PC-9 (cell line): Measurements from ENCODE around the gene CTNND2. TPM values are rescaled to one million over a fixed set of nuclear protein-coding genes. Genes with fewer than 3 reads are reported as not detected.

ENCODE experiments used
- BruUV-seq: library from RNA; stranded (reverse); fragments of 400-500 nt; replicated peaks from 2 replicates; lab custom pipeline; 2021; lab: Mats Ljungman, UMichigan
- CTCF ChIA-PET: fragments of 300-600 bp; sonication (Branson Sonifier 250); formaldehyde crosslinking; loops from one replicate; lab custom pipeline; 2022; ENCODE audit warnings: antibody characterized with exemption; lab: Charles Lee
- POLR2A ChIA-PET: fragments of 300-600 bp; sonication (Branson Sonifier 250); formaldehyde crosslinking; loops from one replicate; lab custom pipeline; 2022; ENCODE audit warnings: antibody characterized with exemption; ENCODE audit not compliant: unreplicated experiment; lab: Charles Lee
- DNase-seq, 2 experiments: peaks; one replicate each; pipeline versions ENCODE4 v3.0.0 to v3.0.0-alpha.2; 2015 to 2022; ENCODE audit warnings: mixed read lengths in 1 of 2
- H2AFZ ChIP-seq: fragments of 200-600 bp; sonication (generic); 2 replicates; pipeline ENCODE4 v1.8.1; 2017; ENCODE audit warnings: antibody characterized with exemption
- H3F3A ChIP-seq: fragments of 200-600 bp; sonication (generic); 2 replicates; pipeline ENCODE4 v1.8.1; 2017; ENCODE audit warnings: antibody characterized with exemption, mild to moderate bottlenecking, low read depth; ENCODE audit not compliant: insufficient read depth
- H3K27ac ChIP-seq: fragments of 200-600 bp; sonication (generic); 2 replicates; pipeline ENCODE4 v1.6.1; 2016; ENCODE audit warnings: mixed run types
- H3K27me3 ChIP-seq: fragments of 200-600 bp; sonication (generic); 2 replicates; pipeline ENCODE4 v1.6.1; 2016; ENCODE audit warnings: low read depth, mixed run types; ENCODE audit not compliant: insufficient read depth
- H3K36me3 ChIP-seq: fragments of 200-600 bp; sonication (generic); 2 replicates; pipeline ENCODE4 v1.6.1; 2016; ENCODE audit warnings: low read depth, mixed run types
- H3K4me1 ChIP-seq: fragments of 200-600 bp; sonication (generic); replicated peaks from 2 replicates; pipeline ENCODE4 v1.6.1; 2016; ENCODE audit warnings: mixed run types; ENCODE audit not compliant: insufficient read depth
- H3K4me2 ChIP-seq: fragments of 200-600 bp; sonication (generic); 2 replicates; pipeline ENCODE4 v1.6.1; 2017; ENCODE audit warnings: mixed run types
- H3K4me3 ChIP-seq: fragments of 200-600 bp; sonication (generic); 2 replicates; pipeline ENCODE4 v1.6.1; 2016; ENCODE audit warnings: mixed run types
- H3K79me2 ChIP-seq: fragments of 200-600 bp; sonication (generic); 2 replicates; pipeline ENCODE4 v1.6.1; 2017; ENCODE audit warnings: low read depth, mixed run types
- H3K9me2 ChIP-seq: fragments of 200-600 bp; sonication (generic); 2 replicates; pipeline ENCODE4 v1.8.1; 2017; ENCODE audit warnings: mild to moderate bottlenecking; ENCODE audit not compliant: insufficient read depth
- H3K9me3 ChIP-seq: fragments of 200-600 bp; sonication (generic); 2 replicates; pipeline ENCODE4 v1.8.1; 2016; ENCODE audit warnings: low read depth; ENCODE audit not compliant: insufficient read depth
- H4K20me1 ChIP-seq: fragments of 200-600 bp; sonication (generic); 2 replicates; pipeline ENCODE4 v1.8.1; 2017; ENCODE audit not compliant: insufficient read depth
- EZH2 ChIP-seq: fragments of 200-600 bp; sonication (generic); IDR thresholded peaks from 2 replicates; pipeline ENCODE4 v1.8.0; 2017; ENCODE audit warnings: antibody characterized with exemption, low read depth
- intact Hi-C: fragments of 100-400 bp; cut with micrococcal nuclease; formaldehyde crosslinking; loops from one replicate; pipeline ENCODE4 v1.10.0; 2022; ENCODE audit not compliant: unreplicated experiment
- total RNA-seq: library from RNA; stranded (reverse); gene quantifications from 2 replicates; pipeline ENCODE4 v1.2.3, GENCODE V29; 2021
- TF ChIP-seq, protein P1 (sequence below): fragments of 200-600 bp; sonication (generic); conservative IDR thresholded peaks from 2 replicates; pipeline ENCODE4 v1.6.1; 2017; ENCODE audit warnings: mixed run types, antibody characterized with exemption, mild to moderate bottlenecking, moderate library complexity

Gene CTNND2
- total RNA-seq, 1 experiment from 2014 or later: not detected

DNA sequence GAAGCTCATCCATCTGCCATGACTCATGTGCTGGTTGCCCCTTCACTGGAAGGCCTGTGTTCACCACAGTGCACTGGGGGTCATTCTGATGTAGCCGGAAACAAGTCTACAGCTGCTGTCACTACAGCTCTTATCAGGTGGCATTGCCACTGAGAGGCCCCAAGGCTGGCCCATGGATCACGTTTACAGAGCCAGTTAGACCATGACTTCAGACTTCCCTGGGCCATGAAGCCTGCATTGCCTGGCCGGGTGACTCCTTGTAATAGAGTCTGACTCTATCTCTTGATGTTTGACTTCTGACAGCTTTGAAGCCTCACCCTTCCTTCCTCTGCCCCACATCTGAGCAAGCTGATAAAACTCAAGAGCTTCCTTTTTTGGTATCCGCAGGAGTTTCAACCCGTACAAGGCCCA is 669.7 kb downstream of the CTNND2 start:
- H2AFZ ChIP-seq: no peak overlapping the region
- H3K36me3 ChIP-seq: no peaks in the 10 kb centered on the region
- intact Hi-C loops: no loop called here
- H3K4me2 ChIP-seq: no peak overlapping the region
- no TSS peak for BruUV-seq
- no peak overlapping the region for H3K4me3 ChIP-seq
- no peaks in the 10 kb centered on the region for H3K79me2 ChIP-seq
- H3K4me1 ChIP-seq: peaks cover 10% of the 10 kb centered on the region; the same call in 1 of the 2 replicates
- H3K9me3 ChIP-seq: peaks cover 8% of the 10 kb centered on the region; the same call in 1 of the 2 replicates
- POLR2A ChIA-PET: no interaction called here
- H3K27me3 ChIP-seq: no peaks in the 10 kb centered on the region
- H3F3A ChIP-seq: no peaks in the 10 kb centered on the region
- H4K20me1 ChIP-seq: no peaks in the 10 kb centered on the region
- CTCF ChIA-PET: no interaction called here
- TF ChIP-seq EZH2: no peak
- TF ChIP-seq, protein P1, sequence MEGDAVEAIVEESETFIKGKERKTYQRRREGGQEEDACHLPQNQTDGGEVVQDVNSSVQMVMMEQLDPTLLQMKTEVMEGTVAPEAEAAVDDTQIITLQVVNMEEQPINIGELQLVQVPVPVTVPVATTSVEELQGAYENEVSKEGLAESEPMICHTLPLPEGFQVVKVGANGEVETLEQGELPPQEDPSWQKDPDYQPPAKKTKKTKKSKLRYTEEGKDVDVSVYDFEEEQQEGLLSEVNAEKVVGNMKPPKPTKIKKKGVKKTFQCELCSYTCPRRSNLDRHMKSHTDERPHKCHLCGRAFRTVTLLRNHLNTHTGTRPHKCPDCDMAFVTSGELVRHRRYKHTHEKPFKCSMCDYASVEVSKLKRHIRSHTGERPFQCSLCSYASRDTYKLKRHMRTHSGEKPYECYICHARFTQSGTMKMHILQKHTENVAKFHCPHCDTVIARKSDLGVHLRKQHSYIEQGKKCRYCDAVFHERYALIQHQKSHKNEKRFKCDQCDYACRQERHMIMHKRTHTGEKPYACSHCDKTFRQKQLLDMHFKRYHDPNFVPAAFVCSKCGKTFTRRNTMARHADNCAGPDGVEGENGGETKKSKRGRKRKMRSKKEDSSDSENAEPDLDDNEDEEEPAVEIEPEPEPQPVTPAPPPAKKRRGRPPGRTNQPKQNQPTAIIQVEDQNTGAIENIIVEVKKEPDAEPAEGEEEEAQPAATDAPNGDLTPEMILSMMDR: no peak
- no peaks in the 10 kb centered on the region for H3K9me2 ChIP-seq
- DNase-seq: no peak
- H3K27ac ChIP-seq: no peak overlapping the region

DNA sequence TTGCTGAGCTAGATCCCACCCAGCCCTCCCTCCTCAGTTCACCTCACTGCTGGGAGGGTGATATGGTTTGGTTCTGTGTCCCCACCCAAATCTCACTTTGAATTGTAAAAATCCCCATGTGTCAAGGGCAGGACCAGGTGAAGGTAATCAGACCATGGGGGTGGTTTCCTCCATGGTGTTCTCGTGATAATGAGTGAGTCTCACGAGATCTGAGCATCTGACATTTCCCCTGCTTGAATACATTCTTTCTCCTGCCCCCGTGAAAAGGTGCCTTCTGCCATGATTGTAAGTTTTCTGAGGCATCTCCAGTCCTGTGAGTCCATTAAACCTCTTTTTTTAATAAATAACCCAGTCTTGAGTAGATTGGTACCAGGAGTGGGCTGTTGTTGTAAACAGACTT is 673.4 kb downstream of the CTNND2 start:
- no peak overlapping the region for H3K4me3 ChIP-seq
- H3K27me3 ChIP-seq: no peaks in the 10 kb centered on the region
- H3K4me1 ChIP-seq: no peaks in the 10 kb centered on the region
- no peak for DNase-seq
- H3K4me2 ChIP-seq: no peak overlapping the region
- no peaks in the 10 kb centered on the region for H3K36me3 ChIP-seq
- intact Hi-C loops: no loop called here
- TF ChIP-seq, protein P1: no peak
- no peak for TF ChIP-seq EZH2
- H4K20me1 ChIP-seq: no peaks in the 10 kb centered on the region
- POLR2A ChIA-PET: no interaction called here
- no peak overlapping the region for H3K27ac ChIP-seq
- no peaks in the 10 kb centered on the region for H3F3A ChIP-seq
- H3K9me3 ChIP-seq: peaks cover 8% of the 10 kb centered on the region; the same call in 1 of the 2 replicates
- H2AFZ ChIP-seq: no peak overlapping the region
- H3K9me2 ChIP-seq: no peaks in the 10 kb centered on the region
- BruUV-seq: no TSS peak
- H3K79me2 ChIP-seq: no peaks in the 10 kb centered on the region
- CTCF ChIA-PET: no interaction called here

DNA sequence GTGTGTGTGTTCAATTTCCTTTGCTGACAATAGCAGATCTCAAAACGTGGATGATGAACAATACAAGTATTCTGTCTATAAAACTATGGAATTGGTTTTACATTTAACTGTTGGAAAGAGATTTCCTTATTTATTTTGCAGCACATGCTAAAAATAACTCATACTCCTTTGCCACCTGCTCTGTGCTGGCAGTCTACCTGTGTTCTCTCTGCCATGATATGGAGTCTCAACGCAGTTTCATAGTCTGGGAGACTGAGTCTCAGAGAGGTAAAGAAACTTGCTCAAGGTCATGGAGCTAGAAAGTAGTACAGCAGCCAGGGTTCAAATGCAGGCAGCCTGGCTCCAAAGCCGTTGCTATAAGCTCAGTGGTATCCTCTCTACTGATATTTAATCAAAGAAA is 677.2 kb downstream of the CTNND2 start:
- H3K4me2 ChIP-seq: no peak overlapping the region
- H3K9me3 ChIP-seq: 0 out of 2 replicates have a peak, but pooled peaks cover 7% of the 10 kb centered on the region
- H3F3A ChIP-seq: no peaks in the 10 kb centered on the region
- intact Hi-C loops: no loop called here
- no peaks in the 10 kb centered on the region for H3K36me3 ChIP-seq
- no peaks in the 10 kb centered on the region for H3K27me3 ChIP-seq
- H3K9me2 ChIP-seq: no peaks in the 10 kb centered on the region
- H3K79me2 ChIP-seq: no peaks in the 10 kb centered on the region
- no peaks in the 10 kb centered on the region for H4K20me1 ChIP-seq
- H3K27ac ChIP-seq: no peak overlapping the region
- DNase-seq: no peak
- BruUV-seq: no TSS peak
- H3K4me3 ChIP-seq: no peak overlapping the region
- no peaks in the 10 kb centered on the region for H3K4me1 ChIP-seq
- ChIA-PET CTCF (no interaction called here), POLR2A (no interaction called here)
- TF ChIP-seq EZH2: no peak
- TF ChIP-seq, protein P1: no peak
- H2AFZ ChIP-seq: no peak overlapping the region
